Measurements from ENCODE around the gene SPDYE8. TPM values are rescaled to one million over a fixed set of nuclear protein-coding genes. Genes with fewer than 3 reads are reported as not detected.

SPDYE8 gene, protein sequence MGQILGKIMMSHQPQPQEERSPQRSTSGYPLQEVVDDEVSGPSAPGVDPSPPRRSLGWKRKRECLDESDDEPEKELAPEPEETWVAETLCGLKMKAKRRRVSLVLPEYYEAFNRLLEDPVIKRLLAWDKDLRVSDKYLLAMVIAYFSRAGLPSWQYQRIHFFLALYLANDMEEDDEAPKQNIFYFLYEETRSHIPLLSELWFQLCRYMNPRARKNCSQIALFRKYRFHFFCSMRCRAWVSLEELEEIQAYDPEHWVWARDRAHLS
- not detected in 2 replicates for total RNA-seq

DNA sequence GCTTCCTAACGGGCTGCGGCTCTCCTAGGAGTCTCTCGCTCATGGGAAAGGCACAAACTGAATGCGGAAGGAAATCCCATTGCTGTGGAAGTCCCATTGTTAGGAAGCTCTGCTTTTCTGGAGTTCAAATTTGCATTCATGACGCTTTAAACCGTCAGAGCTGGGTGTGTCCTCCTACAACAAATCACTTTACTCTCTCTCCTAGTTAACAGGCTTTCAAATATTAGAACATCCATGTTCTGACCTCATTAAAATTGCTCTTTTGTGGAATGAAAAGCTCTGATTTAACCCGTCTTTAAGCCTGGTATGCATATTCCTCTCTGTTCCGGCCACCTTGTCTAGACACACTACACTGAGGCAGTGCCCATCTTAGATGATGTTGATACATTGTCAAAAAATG, at the start of gene SPDYE8:
Gene SPDYE8, minus strand, starts transcription at position 101 of the 400 bp plus-strand sequence. CDS start 1,800 bp downstream, outside the sequence.

DNA sequence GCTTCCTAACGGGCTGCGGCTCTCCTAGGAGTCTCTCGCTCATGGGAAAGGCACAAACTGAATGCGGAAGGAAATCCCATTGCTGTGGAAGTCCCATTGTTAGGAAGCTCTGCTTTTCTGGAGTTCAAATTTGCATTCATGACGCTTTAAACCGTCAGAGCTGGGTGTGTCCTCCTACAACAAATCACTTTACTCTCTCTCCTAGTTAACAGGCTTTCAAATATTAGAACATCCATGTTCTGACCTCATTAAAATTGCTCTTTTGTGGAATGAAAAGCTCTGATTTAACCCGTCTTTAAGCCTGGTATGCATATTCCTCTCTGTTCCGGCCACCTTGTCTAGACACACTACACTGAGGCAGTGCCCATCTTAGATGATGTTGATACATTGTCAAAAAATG, 28.2 kb upstream of the SPDYE8 start, which contains the start of gene SPDYE11:
Gene SPDYE11, minus strand, starts transcription at position 101 of the 400 bp plus-strand sequence. CDS start 1,800 bp downstream, outside the sequence.

Other genes with a start within 250 kb of the SPDYE8 start
- 4.8 and 9.4 TPM in 2 replicates for gene TYW1B, start 201.6 kb downstream of the SPDYE8 start, total RNA-seq
- gene POM121, start 104.7 kb downstream of the SPDYE8 start, total RNA-seq, result 4.3 and 5.5 TPM in 2 replicates
- gene TRIM74, start 60.3 kb downstream of the SPDYE8 start, total RNA-seq, result 0.19 TPM in 1 of 2 replicates, not detected in the other
- gene SPDYE11, start 28.1 kb upstream of the SPDYE8 start, total RNA-seq, result not detected in 2 replicates
- gene SPDYE9, start 56.3 kb upstream of the SPDYE8 start, total RNA-seq, result not detected in 2 replicates